Upper lobe of right lung (tissue), 1 donor: ENCODE measurements around the gene LRRC15. TPM values are rescaled to one million over a fixed set of nuclear protein-coding genes. Genes with fewer than 3 reads are reported as not detected.

Experiments
- ATAC-seq: fragments of 200-7000 bp; cut with Tn5 transposase; one replicate; pipeline ENCODE4 v1.9.1; 2020; ENCODE audit warnings: mild to moderate bottlenecking, moderate library complexity
- DNase-seq: peaks from one replicate; pipeline ENCODE4 v3.0.0-alpha.2; 2020
- H3K27ac ChIP-seq: fragments of 200-600 bp; one replicate; pipeline ENCODE4 v1.8.0; 2022
- H3K27me3 ChIP-seq: fragments of 200-600 bp; one replicate; pipeline ENCODE4 v1.8.0; 2022; ENCODE audit warnings: mild to moderate bottlenecking
- H3K36me3 ChIP-seq: fragments of 200-600 bp; one replicate; pipeline ENCODE4 v1.8.0; 2022
- H3K4me1 ChIP-seq: fragments of 200-600 bp; one replicate; pipeline ENCODE4 v1.8.0; 2022
- H3K4me3 ChIP-seq: fragments of 200-600 bp; one replicate; pipeline ENCODE4 v1.8.0; 2022; ENCODE audit warnings: mild to moderate bottlenecking
- H3K9me3 ChIP-seq: fragments of 200-600 bp; one replicate; pipeline ENCODE4 v1.8.0; 2022
- intact Hi-C: fragments of 100-400 bp; cut with DNase I; formaldehyde crosslinking; loops from one replicate; pipeline ENCODE4 v1.11.0; 2022
- total RNA-seq: library from RNA; stranded (reverse); fragmentation: NEBNext Ultra II Directional; extraction: Animal tissue kit (Norgen Biotek cat#: 25700); gene quantifications from one replicate; pipeline ENCODE4 v1.2.1, GENCODE V29; 2021
- TF ChIP-seq, protein P1 (sequence below): fragments of 200-600 bp; IDR thresholded peaks from one replicate; pipeline ENCODE4 v1.8.0; 2022; ENCODE audit warnings: antibody characterized with exemption
- donor health status: DM: no; HTN: yes; CAD: no; lungs with severe emphysema.

Gene LRRC15
- total RNA-seq, 1 donor from 2014 or later = 1.1 TPM

DNA sequence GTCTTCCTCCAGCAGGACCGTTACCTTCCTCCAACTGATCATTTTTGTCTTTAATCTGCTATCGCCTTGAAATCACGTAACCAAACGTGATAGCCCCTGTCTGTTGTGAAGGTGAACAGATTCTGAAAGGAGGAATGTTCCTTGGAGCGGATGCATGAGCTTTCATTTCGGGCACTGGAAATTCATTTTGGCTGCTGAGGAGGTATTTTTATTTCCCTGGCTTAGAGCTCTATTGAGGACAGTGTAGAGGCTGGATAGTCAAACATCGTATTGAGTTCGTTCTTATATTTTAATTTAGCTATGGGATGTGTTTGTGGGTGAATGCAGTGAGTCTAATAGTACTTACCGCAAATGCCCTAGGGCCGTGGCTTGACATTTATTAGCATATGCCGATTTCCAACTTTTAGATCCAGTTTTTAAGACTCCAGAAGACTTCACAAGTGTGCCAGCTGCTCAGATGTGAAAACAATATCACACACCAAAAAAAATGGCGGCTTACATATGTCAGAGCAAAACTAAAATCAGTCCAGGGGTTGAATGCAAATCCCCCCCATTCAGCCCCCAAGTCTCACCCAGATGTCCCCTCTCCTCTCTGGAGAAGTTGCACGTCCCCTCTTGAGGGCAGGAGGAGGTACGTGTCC is 40.5 kb downstream of the LRRC15 start:
- peaks cover 10% of the 10 kb centered on the region for H3K4me1 ChIP-seq
- no peak overlapping the region for H3K27ac ChIP-seq
- no peaks in the 10 kb centered on the region for H3K9me3 ChIP-seq
- no peaks in the 10 kb centered on the region for H3K36me3 ChIP-seq
- peaks cover 14% of the 10 kb centered on the region for H3K27me3 ChIP-seq
- TF ChIP-seq, protein P1, sequence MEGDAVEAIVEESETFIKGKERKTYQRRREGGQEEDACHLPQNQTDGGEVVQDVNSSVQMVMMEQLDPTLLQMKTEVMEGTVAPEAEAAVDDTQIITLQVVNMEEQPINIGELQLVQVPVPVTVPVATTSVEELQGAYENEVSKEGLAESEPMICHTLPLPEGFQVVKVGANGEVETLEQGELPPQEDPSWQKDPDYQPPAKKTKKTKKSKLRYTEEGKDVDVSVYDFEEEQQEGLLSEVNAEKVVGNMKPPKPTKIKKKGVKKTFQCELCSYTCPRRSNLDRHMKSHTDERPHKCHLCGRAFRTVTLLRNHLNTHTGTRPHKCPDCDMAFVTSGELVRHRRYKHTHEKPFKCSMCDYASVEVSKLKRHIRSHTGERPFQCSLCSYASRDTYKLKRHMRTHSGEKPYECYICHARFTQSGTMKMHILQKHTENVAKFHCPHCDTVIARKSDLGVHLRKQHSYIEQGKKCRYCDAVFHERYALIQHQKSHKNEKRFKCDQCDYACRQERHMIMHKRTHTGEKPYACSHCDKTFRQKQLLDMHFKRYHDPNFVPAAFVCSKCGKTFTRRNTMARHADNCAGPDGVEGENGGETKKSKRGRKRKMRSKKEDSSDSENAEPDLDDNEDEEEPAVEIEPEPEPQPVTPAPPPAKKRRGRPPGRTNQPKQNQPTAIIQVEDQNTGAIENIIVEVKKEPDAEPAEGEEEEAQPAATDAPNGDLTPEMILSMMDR = no peak
- no peak for ATAC-seq
- no peak for DNase-seq
- H3K4me3 ChIP-seq = no peak overlapping the region
- intact Hi-C loops = no loop called here

DNA sequence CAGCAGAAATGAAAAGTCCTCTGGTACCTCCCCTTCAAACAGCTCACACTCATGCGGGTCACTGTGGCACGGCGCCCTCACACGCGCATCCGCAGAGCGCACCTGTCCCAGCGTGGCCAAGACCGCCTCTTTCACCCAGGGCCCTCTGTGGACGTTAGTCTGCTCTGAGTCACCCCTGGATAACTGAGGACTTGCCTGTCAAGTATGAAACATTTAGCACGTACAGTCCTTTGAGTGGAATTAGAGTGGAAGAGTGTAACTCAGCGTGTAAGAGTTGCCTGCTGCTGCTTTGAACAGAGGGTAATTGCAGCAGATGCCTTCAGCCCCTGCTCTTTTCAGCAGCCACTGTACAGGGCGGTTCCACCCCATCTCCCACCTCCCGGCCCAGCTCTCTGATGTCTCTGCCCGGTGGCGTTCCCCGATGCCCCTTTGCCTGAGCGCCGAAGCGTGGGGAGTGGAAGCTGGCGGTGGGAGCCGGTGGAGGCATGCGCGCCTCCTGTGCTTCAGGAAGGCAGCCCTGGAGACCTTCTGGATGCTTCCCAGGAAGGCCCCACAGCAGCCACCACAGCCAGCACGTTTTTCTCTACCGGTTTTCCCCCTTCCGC is 41.4 kb downstream of the LRRC15 start:
- peaks cover 9% of the 10 kb centered on the region for H3K27me3 ChIP-seq
- DNase-seq = no peak
- intact Hi-C loops = no loop called here

DNA sequence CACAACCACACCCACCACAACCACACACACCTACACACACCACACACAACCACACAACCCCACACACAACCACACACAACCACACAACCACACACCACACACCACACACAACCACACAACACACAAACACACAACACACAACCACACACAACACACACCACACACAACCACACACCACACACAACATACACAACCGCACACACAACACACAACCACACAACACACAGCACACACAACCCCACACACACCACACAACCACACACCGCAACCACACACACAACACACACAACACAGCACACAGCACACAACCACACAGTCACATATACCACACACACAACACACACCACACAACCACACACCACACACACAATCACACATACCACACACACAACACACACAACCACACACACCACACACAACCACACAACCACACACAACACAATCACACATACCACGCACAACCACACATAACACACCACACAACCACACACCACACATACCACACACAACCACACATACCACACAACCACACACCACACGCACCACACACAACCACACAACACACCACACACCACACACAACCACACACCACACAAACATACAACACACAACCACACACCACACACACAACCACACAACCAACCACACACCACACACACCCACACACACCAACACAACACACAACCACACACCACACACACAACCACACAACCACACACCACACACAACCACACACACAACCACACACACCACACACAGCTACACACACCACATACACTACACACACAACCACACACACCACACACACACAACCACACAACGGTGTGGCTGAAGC is 42.1 kb downstream of the LRRC15 start:
- Histone ChIP-seq H3K27ac (no peak overlapping the region), H3K9me3 (no peaks in the 10 kb centered on the region), H3K4me3 (no peak overlapping the region), H3K36me3 (no peaks in the 10 kb centered on the region), H3K4me1 (peaks cover 6% of the 10 kb centered on the region), H3K27me3 (peaks cover 2% of the 10 kb centered on the region)
- TF ChIP-seq, protein P1 = no peak
- intact Hi-C loops = no loop called here
- DNase-seq (no peak), ATAC-seq (no peak)

More for the DNA sequence above, 41.4 kb downstream of the LRRC15 start:
- ATAC-seq = no peak
- no peaks in the 10 kb centered on the region for H3K36me3 ChIP-seq
- no peak overlapping the region for H3K4me3 ChIP-seq
- no peak overlapping the region for H3K27ac ChIP-seq
- H3K4me1 ChIP-seq = peaks cover 6% of the 10 kb centered on the region
- no peaks in the 10 kb centered on the region for H3K9me3 ChIP-seq
- TF ChIP-seq, protein P1 = no peak

DNA sequence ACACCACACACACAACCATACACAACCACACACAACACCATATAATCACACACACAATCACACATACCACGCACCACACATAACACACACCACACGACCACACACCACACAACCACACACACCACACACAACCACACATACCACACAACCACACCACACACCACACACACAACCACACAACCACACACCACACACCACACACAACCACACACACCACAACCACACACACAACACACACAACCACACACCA is 42.6 kb downstream of the LRRC15 start:
- no peaks in the 10 kb centered on the region for H3K9me3 ChIP-seq
- no peaks in the 10 kb centered on the region for H3K27me3 ChIP-seq
- DNase-seq (no peak), ATAC-seq (no peak)
- H3K4me1 ChIP-seq = peaks cover 6% of the 10 kb centered on the region
- intact Hi-C loops = no loop called here
- H3K36me3 ChIP-seq = no peaks in the 10 kb centered on the region
- TF ChIP-seq, protein P1 = no peak
- H3K27ac ChIP-seq = no peak overlapping the region
- H3K4me3 ChIP-seq = no peak overlapping the region

DNA sequence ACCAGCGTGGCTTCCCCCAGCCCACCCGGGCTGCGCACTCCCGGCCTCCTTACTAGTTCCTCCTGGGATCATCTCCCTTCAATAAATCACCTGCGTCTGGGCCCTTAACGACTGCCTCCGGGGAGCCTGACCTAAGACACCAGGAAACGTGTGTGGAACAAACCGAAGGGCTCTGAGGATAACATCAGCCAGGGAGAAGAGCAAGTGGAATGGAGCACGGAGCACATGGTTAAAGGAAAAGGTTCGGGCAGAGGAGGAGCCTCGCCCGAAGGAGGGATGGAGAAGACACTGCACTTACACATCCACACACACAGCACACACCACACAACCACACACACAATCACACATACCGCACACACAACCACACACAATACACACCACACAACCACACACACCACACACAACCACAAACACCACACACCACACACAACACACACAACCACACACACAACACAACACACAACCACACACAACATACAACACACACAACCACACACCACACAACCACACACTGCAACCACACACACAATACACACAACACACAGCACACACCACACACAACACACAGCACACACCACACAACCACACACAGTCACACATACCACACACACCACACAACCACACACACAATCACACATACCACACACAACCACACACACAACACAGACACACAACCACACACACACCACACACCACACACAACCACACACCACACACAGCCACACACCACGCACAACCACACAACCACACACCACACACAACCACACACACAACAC is 43.2 kb downstream of the LRRC15 start:
- H3K4me3 ChIP-seq = no peak overlapping the region
- no peak overlapping the region for H3K27ac ChIP-seq
- H3K27me3 ChIP-seq = no peaks in the 10 kb centered on the region
- TF ChIP-seq, protein P1 = no peak
- H3K4me1 ChIP-seq = peaks cover 6% of the 10 kb centered on the region
- no peaks in the 10 kb centered on the region for H3K36me3 ChIP-seq
- ATAC-seq (no peak), DNase-seq (no peak)
- intact Hi-C loops = no loop called here
- no peaks in the 10 kb centered on the region for H3K9me3 ChIP-seq
